GM19324 (cell line): Measurements from ENCODE around the gene CENPH.
"Not testable (repeated sequence)": the region's sequence is repeated elsewhere in the genome, so short reads cannot be mapped to it uniquely, and the experiment has no call there.

Source experiments
- ATAC-seq: cut with Tn5 transposase; IDR thresholded peaks from one replicate; pipeline ENCODE4 v1.9.1; 2021; ENCODE audit warnings: mild to moderate bottlenecking, moderate library complexity; ENCODE audit not compliant: unreplicated experiment, low FRiP score

Gene CENPH, protein sequence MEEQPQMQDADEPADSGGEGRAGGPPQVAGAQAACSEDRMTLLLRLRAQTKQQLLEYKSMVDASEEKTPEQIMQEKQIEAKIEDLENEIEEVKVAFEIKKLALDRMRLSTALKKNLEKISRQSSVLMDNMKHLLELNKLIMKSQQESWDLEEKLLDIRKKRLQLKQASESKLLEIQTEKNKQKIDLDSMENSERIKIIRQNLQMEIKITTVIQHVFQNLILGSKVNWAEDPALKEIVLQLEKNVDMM

GRCh38 chr5:69189162-69190086, at the start of gene CENPH:
Gene CENPH, plus strand, starts transcription at chr5:69189583. Its CDS starts 52 bp downstream, at chr5:69189635.
- peak; percentile 95 for ATAC-seq

DNA sequence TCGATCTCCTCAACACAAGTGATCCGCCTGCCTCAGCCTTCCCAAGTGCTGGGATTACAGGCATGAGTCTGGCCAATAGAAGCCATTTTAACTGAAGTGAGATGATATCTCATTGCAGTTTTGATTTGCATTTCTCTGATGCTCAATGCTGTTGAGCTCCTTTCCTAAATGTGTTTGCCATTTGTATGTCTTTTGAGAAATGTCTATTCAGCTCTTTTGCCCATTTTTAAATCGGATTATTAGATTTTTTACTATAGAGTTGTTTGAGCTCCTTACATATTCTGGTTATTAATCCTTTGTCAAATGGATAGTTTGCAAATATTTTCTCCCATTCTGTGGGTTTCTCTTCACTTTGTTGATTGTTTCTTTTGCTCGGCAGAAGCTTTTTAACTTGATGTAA, 49.1 kb upstream of the CENPH start:
- ATAC-seq, result not testable (repeated sequence)

- no peak for ATAC-seq
These were observed 48.6 kb upstream of the CENPH start for GRCh38 chr5:69140827-69141226.

DNA sequence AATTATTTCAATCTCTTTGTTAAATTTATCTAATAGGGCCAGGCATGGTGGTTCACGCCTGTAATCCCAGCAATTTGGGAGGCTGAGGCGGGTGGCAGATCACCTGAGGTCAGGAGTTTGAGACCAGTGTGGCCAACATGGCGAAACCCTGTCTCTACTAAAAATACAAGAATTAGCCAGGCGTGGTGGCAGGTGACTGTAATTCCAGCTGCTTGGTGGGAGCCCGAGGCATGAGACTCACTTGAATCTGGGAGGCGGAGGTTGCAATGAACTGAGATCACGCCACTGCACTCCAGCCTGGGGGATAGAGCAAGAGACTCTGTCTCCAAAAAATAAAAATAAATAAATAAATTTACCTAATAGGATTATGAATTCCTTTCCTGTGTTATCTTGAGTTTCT, 40.8 kb upstream of the CENPH start:
- not testable (repeated sequence) for ATAC-seq

- ATAC-seq, result no peak
These were observed 40.3 kb upstream of the CENPH start for GRCh38 chr5:69148981-69149675.

- ATAC-seq, result no peak
These were observed 39.7 kb upstream of the CENPH start for GRCh38 chr5:69149676-69150010.

- no peak for ATAC-seq
These were observed 36.7 kb upstream of the CENPH start for GRCh38 chr5:69152731-69153130.

DNA sequence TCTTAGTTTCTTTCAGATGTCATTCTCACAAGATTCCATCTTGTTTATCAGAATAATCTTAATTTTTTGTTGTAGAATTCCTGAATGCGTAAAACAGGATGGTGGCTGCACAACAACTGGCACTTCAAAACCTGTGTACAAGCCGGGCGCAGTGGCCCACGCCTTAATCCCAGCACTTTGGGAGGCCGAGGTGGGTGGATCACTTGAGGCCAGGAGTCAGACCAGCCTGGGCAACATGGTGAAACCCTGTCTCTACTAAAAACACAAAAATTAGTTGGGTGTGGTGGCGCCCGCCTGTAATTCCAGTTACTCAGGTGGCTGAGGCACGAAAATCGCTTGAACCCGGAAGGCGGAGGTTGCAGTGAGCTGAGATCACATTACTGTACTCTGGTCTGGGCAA, 32.9 kb upstream of the CENPH start:
- no peak for ATAC-seq

- ATAC-seq, result no peak
These were observed 31.3 kb upstream of the CENPH start for GRCh38 chr5:69158039-69158438.

DNA sequence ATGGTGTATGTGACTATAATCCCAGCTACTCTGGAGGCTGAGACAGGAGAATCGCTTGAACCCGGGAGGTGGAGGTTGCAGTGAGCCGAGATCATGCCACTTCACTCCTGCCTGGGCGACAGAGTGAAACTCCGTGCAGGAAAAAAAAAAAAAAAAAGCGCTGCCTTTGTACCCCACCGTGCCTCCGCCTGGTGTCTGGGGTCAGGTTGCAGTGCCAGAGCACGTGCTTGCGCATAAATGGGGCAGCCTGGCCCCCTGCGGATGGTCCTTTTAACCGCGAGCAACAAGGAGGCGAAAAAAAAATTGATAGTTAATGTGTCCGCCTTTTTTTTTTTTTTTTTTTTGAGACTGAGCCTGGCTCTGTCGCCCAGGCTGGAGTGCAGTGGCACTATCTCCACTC, 28.7 kb upstream of the CENPH start:
- no peak for ATAC-seq

DNA sequence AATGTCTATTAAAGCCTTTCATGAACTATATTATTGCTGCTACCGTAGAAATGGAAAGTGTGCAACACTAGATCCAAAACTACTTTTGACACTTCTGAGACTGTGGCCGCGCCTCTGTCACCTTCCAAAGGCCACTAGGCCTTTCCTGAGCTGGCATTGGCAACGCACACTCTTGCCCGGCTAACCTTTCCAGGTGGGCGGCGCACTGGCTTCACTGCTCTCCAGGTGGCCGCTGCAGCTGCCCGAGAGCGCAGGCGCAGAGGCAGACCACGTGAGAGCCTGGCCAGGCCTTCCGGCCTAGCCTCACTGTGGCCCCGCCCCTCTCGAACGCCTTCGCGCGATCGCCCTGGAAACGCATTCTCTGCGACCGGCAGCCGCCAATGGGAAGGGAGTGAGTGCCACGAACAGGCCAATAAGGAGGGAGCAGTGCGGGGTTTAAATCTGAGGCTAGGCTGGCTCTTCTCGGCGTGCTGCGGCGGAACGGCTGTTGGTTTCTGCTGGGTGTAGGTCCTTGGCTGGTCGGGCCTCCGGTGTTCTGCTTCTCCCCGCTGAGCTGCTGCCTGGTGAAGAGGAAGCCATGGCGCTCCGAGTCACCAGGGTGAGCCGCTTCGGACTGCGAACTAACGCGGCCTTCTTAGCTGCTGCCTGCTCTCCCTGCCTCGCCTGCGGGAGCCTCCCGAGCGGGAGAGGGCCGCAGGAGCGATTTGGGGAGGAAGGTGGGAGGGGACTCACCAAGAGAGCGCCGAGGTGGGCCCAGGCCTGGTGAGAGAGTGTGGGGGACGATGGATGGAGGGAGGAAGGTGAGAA, 22.5 kb upstream of the CENPH start, which contains the start of gene CCNB1:
Gene CCNB1, plus strand, starts transcription at position 465 of the 807 bp plus-strand sequence. Its CDS starts 113 bp downstream, at position 578.
- ATAC-seq, result peak; percentile 100

DNA sequence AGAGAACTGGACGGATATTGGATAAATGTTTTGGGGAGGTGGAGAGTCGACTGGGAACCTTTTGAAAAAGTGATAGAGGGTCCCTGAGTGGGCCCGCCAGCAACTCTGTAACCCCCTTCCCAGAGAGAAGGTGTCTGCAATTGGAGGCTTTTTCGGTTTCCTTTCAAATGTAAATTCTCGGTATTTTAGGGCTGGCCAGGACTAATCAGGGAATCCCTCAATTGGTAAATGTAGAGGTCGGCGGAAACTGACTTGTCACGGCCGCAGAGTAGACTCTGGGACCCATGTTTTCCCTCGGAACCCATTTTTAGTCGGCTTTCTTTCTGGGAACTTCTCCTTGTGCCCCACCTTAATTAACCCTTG, 21.9 kb upstream of the CENPH start:
- no peak for ATAC-seq

DNA sequence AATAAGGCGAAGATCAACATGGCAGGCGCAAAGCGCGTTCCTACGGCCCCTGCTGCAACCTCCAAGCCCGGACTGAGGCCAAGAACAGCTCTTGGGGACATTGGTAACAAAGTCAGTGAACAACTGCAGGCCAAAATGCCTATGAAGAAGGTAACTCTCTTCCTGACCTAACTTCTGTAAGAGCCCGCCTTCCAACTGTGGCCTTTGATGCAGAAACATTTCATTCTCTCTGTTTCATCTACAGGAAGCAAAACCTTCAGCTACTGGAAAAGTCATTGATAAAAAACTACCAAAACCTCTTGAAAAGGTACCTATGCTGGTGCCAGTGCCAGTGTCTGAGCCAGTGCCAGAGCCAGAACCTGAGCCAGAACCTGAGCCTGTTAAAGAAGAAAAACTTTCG, 21.5 kb upstream of the CENPH start:
- no peak for ATAC-seq

GRCh38 chr5:69170495-69170894, 18.9 kb upstream of the CENPH start:
- no peak for ATAC-seq

DNA sequence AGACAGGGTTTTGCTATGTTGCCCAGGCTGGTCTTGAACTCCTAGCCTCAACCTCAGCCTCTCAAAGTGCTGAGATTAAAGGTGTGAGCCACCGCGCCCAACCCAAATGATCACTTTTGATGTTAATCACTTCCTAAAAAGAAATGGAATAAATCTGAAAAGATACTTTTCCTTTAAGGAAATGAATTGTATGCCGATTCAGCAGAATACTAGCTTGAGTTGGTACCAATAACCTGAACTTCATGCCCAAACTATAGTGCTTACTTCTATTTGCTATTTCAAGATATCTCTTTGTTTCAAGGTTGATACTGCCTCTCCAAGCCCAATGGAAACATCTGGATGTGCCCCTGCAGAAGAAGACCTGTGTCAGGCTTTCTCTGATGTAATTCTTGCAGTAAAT, 18.4 kb upstream of the CENPH start:
- ATAC-seq, result no peak

- ATAC-seq, result not testable (repeated sequence)
These were observed 7.6 kb upstream of the CENPH start for GRCh38 chr5:69181659-69182293.

- ATAC-seq, result no peak
These were observed 4.8 kb upstream of the CENPH start for GRCh38 chr5:69184621-69185020.

GRCh38 chr5:69187342-69187741, 2.0 kb upstream of the CENPH start:
- ATAC-seq, result no peak

GRCh38 chr5:69188811-69189161, 597 bp upstream of the CENPH start:
- ATAC-seq, result no peak

- no peak for ATAC-seq
These were observed 13.1 kb downstream of the CENPH start for GRCh38 chr5:69202497-69202896.
